ENCODE data around the gene OR6C2.
"Not testable (repeated sequence)": the region's sequence is repeated elsewhere in the genome, so short reads cannot be mapped to it uniquely, and the experiment has no call there.

OR6C2 gene

GRCh38 chr12:55472264-55472663 lies 28.4 kb downstream of the OR6C2 start:
- DNase-seq (ENCODE audit: low read depth in 2 of 2), result no peak

DNA sequence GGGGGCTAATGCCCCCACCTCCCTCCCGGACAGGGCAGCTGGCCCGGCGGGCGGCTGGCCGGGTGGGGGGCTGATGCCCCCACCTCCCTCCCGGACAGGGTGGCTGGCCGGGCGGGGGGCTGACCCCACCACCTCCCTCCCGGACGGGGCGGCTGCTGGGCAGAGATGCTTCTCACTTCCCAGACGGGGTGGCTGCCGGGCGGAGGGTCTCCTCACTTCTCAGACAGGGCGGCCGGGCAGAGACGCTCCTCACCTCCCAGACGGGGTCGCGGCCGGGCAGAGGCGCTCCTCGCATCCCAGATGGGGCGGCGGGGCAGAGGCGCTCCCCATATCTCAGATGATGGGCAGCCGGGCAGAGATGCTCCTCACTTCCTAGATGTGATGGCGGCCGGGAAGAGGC lies 35.3 kb downstream of the OR6C2 start:
- not testable (repeated sequence) for DNase-seq (ENCODE audit: low read depth in 2 of 2)

- DNase-seq (ENCODE audit: low read depth in 2 of 2), result not testable (repeated sequence)
Observed at GRCh38 chr12:55484284-55484683, 40.4 kb downstream of the OR6C2 start.

DNA sequence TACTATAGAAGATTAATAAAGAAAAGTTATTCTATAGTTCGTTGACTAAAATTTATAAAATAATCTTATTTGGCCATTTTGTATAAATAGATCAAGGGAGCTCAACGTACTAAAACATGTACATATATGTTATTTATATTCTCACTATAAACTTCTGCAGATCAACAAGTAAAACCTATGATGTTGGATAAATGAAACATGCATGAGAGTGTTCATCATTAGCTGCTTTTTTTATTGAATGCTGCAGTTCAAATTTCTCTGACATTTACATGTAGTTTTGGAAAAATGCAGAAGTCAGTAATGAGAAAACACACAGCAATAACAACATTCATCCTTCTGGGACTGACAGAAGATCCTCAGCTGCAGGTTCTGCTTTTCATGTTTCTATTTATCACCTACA lies 48.2 kb downstream of the OR6C2 start, which contains the start of gene OR6C68:
Gene OR6C68 (plus strand): TSS at position 301 of the 400 bp plus-strand sequence. CDS start 0 bp downstream, at position 301.
- no peak for DNase-seq (ENCODE audit: low read depth in 2 of 2)

GRCh38 chr12:55495490-55495889 lies 51.6 kb downstream of the OR6C2 start:
- DNase-seq (ENCODE audit: low read depth in 2 of 2), result no peak

GRCh38 chr12:55499231-55499630 lies 55.4 kb downstream of the OR6C2 start:
- no peak for DNase-seq (ENCODE audit: low read depth in 2 of 2)

GRCh38 chr12:55499810-55500252 lies 56.0 kb downstream of the OR6C2 start:
- DNase-seq (ENCODE audit: low read depth in 2 of 2), result no peak

DNA sequence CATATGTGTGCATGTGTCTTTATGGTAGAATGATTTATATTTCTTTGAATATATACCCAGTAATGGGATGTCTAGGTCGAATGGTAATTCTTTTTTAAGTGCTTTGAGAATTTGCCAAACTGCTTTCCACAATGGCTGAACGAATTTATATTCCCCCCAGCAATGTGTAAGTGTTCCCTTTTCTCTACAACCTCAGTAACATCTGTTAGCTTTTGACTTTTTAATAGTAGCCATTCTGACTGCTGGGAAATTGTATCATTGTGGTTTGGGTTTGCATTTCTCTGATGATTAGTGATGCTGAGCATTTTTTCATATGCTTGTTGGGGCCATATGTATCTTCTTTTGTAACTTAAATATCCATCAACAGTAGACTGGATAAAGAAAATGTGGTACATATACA lies 57.7 kb downstream of the OR6C2 start:
- no peak for DNase-seq (ENCODE audit: low read depth in 2 of 2)

Data from stimulated activated CD4-positive, alpha-beta T cell treated with anti-CD3 and anti-CD28 coated beads, Interleukin-12 subunit alpha, Interleukin-12 subunit beta, amount 100 ng/mL, for 24 hours (primary cell).